ENCODE results near the gene KRTAP2-3. TPM values are rescaled to one million over a fixed set of nuclear protein-coding genes. Genes with fewer than 3 reads are reported as not detected.

KRTAP2-3 gene
- total and polyA plus RNA-seq, 2 experiments from 2014 or later: not detected

DNA sequence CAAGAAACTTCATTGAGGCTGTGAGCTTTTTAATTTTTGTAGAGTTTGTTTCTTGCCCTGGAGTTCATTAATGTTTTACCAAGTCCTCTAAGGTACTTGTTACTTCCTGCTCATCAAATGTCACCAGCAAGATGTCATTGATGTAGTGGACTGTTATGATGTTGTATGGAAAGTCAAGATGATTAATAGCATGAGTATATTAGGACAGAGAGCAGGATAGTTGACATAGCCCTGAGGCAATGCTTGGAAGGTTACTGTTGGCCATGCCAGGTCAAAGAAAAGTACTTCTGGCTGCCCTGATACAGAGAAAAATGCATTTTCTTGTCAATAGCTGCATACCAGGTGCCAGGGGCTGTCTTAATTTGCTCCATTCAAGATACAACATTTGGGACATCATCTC is 39.6 kb downstream of the KRTAP2-3 start:
- no peaks in the 10 kb centered on the region for H4K20me1 ChIP-seq (replicated peaks; ENCODE audit: insufficient read depth)
- H3F3A ChIP-seq (replicated peaks; ENCODE audit: low read depth): no peaks in the 10 kb centered on the region
- no peaks in the 10 kb centered on the region for H3K4me1 ChIP-seq (ENCODE audit: insufficient read depth)
- ATAC-seq (no peak), DNase-seq (ENCODE audit: low spot score) (no peak)
- no peak overlapping the region for H2AFZ ChIP-seq
- no peaks in the 10 kb centered on the region for H3K9me2 ChIP-seq (ENCODE audit: insufficient read depth)
- H3K36me3 ChIP-seq (ENCODE audit: insufficient read depth): no peaks in the 10 kb centered on the region
- H3K36me3 Mint-ChIP-seq (ENCODE audit: low read depth): no peaks in the 10 kb centered on the region
- no peak overlapping the region for H3K4me3 Mint-ChIP-seq
- no peak overlapping the region for H3K27ac Mint-ChIP-seq
- H3K4me2 ChIP-seq: no peak overlapping the region
- H3K9me3 Mint-ChIP-seq: no peaks in the 10 kb centered on the region
- no peak overlapping the region for H3K27ac ChIP-seq (ENCODE audit: low read depth)
- peaks cover 2% of the 10 kb centered on the region for H3K27me3 Mint-ChIP-seq (ENCODE audit: insufficient read depth, low read depth, poor library complexity)
- no peaks in the 10 kb centered on the region for H3K4me1 Mint-ChIP-seq
- H3K79me2 ChIP-seq (replicated peaks; ENCODE audit: insufficient read depth): no peaks in the 10 kb centered on the region
- TF ChIP-seq JUNB (IDR thresholded peaks at IDR 0.05; ENCODE audit: unreplicated experiment): no peak
- no peak for TF ChIP-seq ZNF331 (CRISPR knock-in tag; IDR thresholded peaks at IDR 0.05; ENCODE audit: low read depth)
- TF ChIP-seq, protein P1, sequence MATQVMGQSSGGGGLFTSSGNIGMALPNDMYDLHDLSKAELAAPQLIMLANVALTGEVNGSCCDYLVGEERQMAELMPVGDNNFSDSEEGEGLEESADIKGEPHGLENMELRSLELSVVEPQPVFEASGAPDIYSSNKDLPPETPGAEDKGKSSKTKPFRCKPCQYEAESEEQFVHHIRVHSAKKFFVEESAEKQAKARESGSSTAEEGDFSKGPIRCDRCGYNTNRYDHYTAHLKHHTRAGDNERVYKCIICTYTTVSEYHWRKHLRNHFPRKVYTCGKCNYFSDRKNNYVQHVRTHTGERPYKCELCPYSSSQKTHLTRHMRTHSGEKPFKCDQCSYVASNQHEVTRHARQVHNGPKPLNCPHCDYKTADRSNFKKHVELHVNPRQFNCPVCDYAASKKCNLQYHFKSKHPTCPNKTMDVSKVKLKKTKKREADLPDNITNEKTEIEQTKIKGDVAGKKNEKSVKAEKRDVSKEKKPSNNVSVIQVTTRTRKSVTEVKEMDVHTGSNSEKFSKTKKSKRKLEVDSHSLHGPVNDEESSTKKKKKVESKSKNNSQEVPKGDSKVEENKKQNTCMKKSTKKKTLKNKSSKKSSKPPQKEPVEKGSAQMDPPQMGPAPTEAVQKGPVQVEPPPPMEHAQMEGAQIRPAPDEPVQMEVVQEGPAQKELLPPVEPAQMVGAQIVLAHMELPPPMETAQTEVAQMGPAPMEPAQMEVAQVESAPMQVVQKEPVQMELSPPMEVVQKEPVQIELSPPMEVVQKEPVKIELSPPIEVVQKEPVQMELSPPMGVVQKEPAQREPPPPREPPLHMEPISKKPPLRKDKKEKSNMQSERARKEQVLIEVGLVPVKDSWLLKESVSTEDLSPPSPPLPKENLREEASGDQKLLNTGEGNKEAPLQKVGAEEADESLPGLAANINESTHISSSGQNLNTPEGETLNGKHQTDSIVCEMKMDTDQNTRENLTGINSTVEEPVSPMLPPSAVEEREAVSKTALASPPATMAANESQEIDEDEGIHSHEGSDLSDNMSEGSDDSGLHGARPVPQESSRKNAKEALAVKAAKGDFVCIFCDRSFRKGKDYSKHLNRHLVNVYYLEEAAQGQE (IDR thresholded peaks at IDR 0.05; ENCODE audit: unreplicated experiment): no peak
- TF ChIP-seq, protein P2, sequence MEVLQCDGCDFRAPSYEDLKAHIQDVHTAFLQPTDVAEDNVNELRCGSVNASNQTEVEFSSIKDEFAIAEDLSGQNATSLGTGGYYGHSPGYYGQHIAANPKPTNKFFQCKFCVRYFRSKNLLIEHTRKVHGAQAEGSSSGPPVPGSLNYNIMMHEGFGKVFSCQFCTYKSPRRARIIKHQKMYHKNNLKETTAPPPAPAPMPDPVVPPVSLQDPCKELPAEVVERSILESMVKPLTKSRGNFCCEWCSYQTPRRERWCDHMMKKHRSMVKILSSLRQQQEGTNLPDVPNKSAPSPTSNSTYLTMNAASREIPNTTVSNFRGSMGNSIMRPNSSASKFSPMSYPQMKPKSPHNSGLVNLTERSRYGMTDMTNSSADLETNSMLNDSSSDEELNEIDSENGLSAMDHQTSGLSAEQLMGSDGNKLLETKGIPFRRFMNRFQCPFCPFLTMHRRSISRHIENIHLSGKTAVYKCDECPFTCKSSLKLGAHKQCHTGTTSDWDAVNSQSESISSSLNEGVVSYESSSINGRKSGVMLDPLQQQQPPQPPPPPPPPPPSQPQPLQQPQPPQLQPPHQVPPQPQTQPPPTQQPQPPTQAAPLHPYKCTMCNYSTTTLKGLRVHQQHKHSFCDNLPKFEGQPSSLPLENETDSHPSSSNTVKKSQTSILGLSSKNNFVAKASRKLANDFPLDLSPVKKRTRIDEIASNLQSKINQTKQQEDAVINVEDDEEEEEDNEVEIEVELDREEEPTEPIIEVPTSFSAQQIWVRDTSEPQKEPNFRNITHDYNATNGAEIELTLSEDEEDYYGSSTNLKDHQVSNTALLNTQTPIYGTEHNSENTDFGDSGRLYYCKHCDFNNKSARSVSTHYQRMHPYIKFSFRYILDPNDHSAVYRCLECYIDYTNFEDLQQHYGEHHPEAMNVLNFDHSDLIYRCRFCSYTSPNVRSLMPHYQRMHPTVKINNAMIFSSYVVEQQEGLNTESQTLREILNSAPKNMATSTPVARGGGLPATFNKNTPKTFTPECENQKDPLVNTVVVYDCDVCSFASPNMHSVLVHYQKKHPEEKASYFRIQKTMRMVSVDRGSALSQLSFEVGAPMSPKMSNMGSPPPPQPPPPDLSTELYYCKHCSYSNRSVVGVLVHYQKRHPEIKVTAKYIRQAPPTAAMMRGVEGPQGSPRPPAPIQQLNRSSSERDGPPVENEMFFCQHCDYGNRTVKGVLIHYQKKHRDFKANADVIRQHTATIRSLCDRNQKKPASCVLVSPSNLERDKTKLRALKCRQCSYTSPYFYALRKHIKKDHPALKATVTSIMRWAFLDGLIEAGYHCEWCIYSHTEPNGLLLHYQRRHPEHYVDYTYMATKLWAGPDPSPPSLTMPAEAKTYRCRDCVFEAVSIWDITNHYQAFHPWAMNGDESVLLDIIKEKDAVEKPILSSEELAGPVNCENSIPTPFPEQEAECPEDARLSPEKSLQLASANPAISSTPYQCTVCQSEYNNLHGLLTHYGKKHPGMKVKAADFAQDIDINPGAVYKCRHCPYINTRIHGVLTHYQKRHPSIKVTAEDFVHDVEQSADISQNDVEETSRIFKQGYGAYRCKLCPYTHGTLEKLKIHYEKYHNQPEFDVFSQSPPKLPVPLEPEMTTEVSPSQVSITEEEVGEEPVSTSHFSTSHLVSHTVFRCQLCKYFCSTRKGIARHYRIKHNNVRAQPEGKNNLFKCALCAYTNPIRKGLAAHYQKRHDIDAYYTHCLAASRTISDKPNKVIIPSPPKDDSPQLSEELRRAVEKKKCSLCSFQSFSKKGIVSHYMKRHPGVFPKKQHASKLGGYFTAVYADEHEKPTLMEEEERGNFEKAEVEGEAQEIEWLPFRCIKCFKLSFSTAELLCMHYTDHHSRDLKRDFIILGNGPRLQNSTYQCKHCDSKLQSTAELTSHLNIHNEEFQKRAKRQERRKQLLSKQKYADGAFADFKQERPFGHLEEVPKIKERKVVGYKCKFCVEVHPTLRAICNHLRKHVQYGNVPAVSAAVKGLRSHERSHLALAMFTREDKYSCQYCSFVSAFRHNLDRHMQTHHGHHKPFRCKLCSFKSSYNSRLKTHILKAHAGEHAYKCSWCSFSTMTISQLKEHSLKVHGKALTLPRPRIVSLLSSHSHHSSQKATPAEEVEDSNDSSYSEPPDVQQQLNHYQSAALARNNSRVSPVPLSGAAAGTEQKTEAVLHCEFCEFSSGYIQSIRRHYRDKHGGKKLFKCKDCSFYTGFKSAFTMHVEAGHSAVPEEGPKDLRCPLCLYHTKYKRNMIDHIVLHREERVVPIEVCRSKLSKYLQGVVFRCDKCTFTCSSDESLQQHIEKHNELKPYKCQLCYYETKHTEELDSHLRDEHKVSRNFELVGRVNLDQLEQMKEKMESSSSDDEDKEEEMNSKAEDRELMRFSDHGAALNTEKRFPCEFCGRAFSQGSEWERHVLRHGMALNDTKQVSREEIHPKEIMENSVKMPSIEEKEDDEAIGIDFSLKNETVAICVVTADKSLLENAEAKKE (CRISPR knock-in tag; IDR thresholded peaks at IDR 0.05): no peak
- TF ChIP-seq NANOG (IDR thresholded peaks at IDR 0.05; ENCODE audit: borderline replicate concordance): no peak
- no peak for TF ChIP-seq CTCF (conservative IDR thresholded peaks at IDR 0.05; ENCODE audit: low read depth in 2 of 2)
- TF ChIP-seq, protein P3, sequence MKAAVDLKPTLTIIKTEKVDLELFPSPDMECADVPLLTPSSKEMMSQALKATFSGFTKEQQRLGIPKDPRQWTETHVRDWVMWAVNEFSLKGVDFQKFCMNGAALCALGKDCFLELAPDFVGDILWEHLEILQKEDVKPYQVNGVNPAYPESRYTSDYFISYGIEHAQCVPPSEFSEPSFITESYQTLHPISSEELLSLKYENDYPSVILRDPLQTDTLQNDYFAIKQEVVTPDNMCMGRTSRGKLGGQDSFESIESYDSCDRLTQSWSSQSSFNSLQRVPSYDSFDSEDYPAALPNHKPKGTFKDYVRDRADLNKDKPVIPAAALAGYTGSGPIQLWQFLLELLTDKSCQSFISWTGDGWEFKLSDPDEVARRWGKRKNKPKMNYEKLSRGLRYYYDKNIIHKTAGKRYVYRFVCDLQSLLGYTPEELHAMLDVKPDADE (IDR thresholded peaks at IDR 0.05): no peak
- TF ChIP-seq CREB1 (CRISPR knock-in tag; IDR thresholded peaks at IDR 0.05; ENCODE audit: low read depth): no peak
- TF ChIP-seq STAT1 (IDR thresholded peaks at IDR 0.05; ENCODE audit: unreplicated experiment): no peak
- no peak for TF ChIP-seq EZH2 (IDR thresholded peaks at IDR 0.05; ENCODE audit: low read depth, unreplicated experiment)
- TF ChIP-seq ZNF114 (CRISPR knock-in tag; IDR thresholded peaks at IDR 0.05): no peak
- no peak for TF ChIP-seq POLR2AphosphoS5 (IDR thresholded peaks at IDR 0.05; ENCODE audit: low read depth)
- no peak for TF ChIP-seq EZH2phosphoT487 (IDR thresholded peaks at IDR 0.05; ENCODE audit: unreplicated experiment)
- no peak overlapping the region for H3K4me3 ChIP-seq
- H3K27me3 ChIP-seq (ENCODE audit: insufficient read depth): no peaks in the 10 kb centered on the region

Data from GM23338 (cell line).